ENCODE measurements around the gene PGBD2.
"Not testable (repeated sequence)": the region's sequence is repeated elsewhere in the genome, so short reads cannot be mapped to it uniquely, and the experiment has no call there.

Gene PGBD2

DNA sequence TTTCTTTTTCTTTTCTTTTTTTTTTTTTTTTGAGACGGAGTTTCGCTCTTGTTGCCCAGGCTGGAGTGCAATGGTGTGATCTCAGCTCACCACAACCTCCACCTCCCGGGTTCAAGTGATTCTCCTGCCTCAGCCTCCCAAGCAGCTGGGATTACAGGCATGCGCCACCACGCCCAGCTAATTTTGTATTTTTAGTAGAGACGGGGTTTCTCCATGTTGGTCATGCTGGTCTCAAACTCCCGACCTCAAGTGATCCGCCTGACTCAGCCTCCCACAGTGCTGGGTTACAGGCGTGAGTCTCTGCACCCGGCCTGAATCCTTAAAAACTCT, 16.2 kb upstream of the PGBD2 start:
- not testable (repeated sequence) for DNase-seq

DNA sequence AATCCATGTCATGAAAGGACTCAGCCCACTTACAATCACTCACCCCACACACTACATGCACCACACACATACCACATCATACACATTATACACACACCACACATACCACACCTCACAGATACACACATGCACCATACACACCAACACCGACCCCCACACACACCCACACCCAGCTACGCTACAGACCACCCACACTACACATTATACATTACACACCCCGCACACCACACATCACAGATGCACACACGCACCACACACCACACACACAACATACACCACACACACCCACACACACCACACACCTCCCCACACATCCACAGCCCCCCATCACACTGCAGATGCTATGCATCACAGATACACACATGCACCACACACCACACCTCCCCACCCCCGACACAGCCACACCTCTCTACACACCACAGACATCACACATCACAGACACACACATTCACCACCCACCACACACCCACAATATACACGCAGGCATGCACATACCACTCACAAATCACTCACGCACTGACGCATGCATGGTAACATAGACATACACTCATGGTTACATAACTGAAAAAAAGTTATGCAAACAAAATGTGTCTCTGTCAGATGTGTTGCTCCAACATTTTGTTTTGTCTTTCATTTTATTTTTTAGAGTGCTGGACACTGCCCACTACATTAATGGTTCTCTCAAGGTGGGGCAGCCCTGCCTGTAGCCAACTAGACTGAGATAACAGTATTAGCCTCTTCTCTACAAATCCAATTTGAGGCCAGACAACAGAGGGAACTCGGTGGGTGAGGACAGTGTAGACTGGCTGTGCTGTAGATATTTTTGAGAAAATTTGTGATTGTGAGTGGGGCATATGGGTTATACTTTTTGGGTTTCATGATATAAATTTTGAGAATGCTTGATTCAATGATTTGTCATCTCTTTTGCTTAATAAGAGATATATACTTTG, 15.2 kb upstream of the PGBD2 start:
- no peak for DNase-seq

DNA sequence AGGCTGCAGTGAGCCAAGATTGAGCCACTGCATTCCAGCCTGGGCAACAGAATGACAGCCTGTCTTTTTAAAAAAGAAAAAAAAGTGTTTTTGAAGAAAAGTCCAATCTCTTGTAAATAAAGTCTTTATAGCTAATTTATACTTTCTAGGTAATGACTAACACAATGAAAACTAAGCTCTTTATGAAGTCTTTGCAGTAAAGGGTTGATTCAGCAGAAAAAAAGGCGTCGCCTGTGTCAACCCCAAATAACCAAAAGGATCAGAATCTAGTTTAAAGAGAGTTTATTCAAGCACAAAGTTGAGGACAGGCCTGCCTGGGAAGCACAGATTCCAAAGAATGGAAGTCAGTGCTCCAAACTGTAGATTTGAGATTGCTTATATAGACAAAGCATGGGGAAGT, 14.3 kb upstream of the PGBD2 start:
- DNase-seq, result no peak

DNA sequence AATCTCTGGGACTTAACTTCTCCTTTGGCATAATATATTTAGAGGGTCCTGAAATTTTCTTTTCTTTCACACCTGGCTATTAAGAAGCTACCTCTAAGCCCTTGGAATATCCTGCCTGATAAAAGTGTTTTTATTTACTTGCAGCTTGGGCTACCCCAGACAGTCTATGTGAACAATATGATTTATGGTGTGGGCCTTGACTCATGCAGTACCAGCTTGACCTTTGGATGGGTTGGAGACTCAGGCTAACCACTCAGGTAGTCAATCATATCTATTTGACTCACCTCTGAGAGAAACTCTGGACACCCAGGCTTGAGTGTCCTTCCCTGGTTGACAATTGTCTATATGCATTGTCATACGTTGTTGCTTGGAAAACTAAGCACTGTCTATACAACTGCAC, 13.4 kb upstream of the PGBD2 start:
- no peak for DNase-seq

DNA sequence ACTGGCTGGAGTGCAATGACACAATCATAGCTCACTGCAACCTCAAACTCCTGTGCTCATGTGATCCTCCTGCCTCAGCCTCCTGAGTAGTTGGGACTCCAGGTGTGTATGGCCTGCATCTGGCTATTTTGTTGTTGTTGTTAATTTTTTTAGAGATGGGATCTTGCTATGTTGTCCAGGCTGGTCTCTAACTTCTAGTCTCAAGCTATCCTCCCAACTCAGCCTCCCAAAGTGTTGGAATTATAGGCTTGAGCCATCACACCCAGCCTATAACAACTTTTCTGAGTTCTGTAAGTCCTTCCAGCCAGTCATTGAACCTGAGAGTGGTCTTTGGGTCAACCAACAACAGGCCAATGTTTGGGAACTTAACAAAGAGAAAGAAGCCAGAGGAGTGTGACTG, 11.2 kb upstream of the PGBD2 start:
- no peak for DNase-seq

DNA sequence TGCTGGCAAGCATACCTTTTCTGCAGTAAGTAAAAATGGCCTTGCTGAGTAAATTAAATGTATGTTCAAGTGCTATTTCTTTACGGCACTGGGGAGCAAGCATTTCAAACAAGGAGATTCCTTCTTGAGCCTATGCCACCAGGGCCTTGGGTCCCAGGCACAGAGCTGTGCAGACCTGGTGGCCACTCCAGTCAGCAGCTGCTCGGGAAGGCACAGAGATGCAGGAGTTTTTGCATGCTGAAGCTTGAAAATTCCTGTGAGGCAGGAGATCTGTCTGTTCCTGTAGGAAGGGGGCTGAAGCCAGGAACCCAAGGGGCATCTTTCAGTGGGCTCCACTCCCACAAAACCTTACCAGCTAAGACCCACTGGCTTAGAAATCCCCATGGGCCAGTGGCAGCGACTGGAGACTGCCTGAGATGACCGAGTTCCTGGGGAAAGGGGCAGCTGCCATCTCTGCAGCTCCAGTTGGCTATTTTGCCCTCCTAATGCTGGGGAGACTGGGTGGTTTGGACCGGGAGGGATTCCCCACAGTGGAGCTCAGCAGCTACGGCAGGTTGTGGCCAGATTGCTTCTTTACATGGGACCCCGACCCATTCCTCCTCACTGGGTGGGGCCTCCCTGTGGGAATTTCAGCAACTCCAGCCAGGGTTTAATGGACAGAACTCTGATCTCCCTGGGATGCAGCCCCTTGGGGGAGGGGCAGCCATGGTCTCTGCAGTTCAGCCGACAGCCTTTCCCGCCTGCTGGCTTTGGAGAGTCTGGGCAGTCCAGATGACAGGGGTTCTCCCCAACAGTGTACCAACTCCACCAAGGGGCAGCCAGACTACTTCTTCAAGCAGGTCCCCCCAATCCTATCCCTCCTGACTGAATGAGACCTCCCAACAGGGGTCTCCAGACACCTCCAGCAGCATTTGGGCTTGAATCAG, 8.4 kb upstream of the PGBD2 start:
- DNase-seq, result no peak

DNA sequence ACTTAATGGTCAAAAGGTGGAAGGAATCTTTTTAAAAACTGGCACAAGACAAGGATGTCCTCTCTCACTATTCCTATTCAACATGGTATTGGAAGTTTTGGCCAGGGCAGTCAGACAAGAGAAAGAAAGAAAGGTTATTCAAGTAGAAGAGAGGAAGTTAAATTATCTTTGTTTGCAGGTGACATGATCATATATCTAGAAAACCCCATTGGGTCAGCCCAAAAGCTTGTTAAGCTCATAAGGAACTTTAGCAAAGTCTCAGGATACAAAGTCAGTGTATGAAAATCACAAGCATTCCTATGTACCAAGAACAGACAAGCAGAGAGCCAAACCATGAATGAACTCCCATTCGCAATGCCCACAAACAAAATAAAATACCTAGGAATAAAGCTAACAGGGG, 5.4 kb upstream of the PGBD2 start:
- no peak for DNase-seq

DNA sequence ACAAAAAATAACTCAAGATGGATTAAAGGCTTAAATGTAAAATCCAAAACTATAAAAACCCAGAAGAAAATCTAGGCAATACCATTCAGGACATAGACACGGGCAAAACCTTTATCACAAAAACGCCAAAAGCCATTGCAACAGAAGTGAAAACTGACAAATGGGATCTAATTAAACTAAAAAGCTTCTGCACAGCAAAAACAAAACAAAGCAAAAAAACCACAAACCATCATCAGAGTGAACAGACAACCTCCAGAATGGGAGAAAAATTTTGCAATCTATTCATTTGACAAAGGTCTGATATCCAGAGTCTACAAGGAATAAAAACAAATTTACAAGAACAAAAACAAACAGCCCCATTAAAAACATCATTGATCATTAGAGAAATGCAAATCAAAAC, 4.5 kb upstream of the PGBD2 start:
- no peak for DNase-seq

DNA sequence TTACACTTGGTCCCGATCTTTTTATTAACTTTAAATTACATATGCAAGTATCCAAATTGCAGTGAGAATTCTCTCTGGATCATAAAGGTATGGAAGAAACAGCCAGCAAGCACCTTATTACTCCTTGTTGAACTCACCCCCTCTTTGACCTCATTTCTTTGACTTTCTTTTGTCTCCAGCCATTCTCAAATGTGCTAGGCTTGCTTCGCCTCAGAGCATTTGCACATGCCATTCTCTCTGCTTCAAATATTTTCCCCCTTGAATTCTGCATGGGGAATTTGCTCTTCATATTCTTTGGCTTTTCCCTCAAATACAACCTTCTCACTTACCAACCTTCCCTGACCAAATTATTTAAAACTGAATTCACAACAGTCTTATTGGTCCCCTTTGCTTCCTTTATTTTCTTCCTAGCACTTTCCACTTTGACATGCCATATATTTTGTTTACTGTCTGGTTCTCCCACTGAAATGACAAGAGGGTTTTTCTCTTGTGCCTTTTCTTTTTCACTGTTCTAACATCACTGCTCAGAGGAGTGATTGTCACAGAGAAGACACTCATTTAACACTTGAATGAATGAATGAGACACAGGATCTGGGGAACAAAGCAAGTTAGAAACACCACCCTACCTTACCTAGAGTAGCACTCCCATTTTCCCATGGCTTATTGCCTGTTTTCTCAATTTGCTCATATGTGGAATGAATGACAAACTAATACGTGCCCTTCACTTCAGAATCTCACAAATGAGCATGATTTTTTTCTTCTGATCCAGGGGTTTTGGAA, 1.4 kb upstream of the PGBD2 start:
- DNase-seq, result no peak

DNA sequence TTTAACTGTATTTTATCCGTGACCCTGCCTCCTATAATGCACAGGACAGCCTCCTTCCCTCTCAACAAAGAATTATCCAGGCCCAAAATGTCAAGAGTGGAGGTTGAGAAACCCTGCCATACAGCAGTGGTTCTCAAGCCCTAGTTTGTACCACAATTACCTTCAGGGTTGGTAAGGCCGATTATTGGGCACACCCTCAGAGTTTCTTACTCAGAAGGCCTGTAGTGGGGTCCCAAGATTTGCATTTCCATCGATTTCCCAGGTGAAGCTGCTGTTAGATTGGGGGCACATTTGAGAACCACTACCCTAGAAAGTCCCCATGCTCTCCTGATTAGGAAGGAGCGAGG, 400 bp upstream of the PGBD2 start:
- no peak for DNase-seq

DNA sequence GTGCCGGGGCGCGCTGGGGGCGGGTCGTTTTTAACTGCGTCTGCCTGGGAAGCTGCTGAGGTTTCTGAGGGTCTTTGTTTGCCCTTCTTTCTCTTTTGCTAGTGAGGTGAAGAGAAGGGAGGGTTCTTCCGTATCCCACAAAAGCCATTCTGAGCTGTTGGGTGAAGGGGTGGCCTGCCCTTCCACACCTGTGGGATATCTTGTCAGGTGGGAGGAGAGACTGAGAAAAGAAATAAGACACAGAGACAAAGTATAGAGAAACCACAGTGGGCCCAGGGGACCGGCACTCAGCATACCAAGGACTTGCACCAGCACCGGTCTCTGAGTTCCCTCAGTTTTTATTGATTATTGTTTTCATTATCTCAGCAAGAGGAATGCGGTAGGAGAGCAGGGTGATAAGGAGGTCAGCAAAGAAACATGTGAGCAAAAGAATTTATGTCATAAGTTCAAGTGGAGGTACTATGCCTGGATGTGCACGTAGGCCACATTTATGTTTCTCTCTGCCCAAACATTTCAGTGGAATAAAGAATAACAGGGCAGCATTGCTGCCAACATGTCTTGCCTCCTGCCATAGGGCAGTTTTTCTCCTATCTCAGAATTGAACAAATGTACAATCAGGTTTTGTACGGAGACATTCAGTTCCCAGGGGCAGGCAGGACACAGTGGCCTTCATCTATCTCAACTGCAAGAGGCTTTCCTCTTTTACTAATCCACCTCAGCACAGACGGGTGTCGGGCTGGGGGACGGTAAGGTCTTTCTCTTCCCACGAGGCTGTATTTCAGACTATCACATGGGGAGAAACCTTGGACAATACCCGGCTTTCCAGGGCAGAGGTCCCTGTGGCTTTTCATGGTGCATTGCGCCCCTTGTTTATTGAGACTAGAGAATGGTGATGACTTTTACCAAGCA, 972 bp downstream of the PGBD2 start:
- DNase-seq, result no peak

DNA sequence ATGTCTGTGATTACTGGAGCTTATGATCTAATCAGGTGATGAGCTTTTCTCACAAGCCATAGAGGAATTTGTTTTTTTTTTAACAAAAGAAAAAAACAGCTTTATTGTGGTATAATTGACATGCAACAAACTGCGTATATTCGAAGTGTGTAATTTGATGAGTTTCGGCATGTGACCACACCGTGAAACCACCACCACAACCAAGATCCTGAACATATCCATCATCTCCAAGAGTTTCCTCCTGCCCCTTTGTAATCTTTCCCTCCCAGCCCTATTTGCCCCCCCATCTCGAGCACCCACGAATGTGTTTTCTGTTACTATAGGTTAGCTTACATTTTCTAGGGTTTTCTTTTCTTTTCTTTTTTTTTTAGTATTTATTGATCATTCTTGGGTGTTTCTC, 4.7 kb downstream of the PGBD2 start:
- DNase-seq, result no peak

DNA sequence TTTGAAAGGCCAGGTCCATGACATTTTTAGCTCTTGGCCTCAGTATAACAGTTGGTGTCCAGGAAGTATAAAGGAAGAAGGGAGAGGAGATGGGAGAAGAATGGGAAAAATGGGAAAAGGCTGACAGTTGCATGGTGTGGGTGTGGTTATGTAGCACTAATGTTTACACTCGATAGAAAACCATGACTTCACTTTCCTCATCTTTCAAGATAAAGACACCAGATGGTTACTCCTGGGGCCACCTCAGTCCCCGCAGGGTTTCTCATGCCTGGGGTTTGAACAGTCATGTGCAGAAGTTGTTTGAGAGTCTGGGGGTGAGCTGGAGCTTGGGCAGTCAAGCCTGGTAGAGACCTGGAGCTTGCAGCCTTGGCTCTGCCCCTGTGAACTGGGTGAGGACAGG, 7.9 kb downstream of the PGBD2 start:
- DNase-seq, result no peak

DNA sequence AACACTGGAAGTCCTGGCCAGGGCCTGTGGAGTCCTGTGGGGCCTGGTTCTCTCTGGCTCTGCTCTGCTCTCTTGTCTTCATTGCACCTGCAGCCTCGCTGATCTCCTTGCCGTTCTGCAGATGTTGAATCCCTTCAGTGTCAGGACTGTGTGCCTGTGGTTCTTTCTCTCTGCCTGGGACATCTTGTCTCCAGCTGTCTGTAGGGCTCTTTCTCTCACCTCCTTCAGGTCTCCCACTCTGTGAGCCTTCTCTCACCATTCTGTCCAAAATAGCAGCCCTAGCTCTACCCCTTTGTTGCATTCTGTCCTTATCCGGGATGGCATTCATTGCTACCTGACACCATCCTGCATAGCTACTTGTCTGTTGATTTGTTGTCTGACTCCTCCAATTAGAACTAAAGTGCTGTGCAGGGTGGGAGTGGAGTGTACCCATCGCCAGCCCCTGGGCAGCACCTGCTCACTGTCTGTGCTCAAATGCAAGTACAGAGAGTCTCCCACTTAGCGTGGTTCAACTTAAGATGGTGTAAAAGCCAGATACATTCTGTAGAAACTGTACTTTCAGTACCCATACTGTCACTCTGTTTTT, 8.9 kb downstream of the PGBD2 start:
- DNase-seq, result no peak

DNA sequence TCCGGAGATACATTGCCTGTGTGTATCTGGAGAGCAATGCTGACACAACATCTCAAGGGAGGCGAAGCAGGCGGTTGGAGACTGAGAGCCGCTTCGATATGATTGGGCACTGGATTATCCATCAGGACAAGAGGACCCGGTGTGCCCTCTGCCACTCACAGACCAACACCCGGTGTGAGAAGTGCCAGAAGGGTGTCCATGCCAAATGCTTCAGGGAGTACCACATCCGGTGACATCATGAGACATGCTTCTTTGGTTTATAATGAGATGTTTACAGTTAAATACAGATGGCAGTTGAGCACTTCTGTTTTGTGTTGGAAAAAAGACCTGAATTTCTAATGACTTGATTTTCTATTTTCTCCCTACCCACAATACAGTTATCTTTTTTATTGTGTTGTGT, 12.1 kb downstream of the PGBD2 start:
- no peak for DNase-seq

DNA sequence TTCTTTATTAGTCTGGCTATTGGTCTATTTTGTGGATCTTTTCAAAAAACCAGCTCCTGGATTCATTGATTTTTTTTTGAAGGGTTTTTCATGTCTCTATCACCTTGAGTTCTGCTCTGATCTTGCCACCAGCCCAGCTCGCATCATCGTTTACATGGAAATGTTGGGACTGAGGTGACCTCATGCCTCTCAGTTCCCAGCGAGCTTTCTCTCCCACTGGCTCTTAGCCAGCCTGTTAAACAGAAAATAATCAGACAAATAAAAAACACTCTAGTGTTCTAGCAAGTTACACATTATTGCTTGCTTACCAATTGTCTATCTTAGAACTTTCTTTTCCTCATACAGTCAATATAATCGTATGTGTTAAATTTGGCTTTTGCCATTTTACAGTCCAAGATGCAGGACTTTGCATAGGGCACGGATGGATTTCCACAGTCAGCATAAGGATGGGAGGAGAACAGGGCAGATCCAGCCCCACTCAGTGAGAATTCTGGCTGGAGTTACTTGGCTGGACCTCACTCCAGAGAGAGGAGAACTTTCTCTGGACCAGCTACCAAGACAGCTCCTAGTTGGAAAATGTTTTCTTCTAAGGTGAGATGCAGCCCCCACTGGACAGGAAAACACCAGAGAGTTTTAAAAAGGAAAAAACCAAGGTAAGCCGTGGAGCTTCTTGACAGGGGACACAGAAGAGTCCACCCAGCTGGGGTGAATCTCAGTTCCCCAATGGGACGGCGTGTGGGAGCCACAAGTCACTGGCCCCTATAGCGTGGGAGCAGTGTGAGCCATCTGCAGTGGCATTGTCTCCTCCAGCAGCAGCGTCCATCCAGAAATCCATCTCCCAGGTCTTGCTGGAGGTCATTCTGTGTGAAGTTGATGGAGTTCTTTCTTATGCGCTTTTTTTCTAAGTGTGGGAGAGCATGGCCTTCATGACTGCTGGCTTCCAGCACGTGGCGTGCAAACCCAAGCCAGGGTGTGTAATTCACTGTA, 17.6 kb downstream of the PGBD2 start:
- no peak for DNase-seq

DNA sequence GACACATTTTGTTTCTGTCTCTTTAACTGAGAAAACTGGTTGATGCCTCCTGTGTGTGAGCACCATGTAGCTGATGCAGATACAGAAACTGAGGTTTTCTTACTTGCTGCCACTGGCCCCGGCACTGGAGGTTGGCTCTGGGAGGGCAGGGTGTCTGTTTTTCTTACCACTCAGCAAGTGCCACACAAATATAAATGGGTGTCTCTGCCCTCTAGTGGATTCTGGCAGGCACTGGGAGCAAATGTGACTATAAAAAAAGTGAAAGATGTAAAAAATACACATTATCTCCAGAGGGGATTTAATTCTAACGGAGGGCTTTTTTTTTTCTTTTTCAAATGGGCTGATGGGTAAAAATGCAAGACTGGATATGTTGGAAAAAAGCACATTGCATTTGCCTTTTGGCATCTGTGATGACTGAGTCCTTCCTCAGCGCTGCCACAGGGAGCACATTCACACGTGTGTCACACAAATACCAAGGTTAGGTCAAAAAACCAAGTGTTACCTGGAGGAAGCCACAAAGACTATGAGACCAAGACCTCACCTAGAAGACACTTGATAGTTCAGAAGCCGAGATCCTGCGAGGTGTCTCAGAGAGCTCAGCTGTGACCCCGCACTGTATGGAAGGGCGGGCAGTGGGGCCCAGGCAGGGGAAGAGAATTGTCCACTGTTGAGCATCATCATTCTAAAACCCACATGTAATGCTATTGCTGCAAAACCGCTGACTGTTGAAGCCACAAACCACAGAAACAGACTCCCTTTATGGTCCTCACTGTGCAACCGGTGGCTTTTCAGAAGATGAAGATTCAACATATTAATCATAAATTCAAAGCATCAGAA, 18.9 kb downstream of the PGBD2 start:
- DNase-seq, result peak; percentile 69

DNA sequence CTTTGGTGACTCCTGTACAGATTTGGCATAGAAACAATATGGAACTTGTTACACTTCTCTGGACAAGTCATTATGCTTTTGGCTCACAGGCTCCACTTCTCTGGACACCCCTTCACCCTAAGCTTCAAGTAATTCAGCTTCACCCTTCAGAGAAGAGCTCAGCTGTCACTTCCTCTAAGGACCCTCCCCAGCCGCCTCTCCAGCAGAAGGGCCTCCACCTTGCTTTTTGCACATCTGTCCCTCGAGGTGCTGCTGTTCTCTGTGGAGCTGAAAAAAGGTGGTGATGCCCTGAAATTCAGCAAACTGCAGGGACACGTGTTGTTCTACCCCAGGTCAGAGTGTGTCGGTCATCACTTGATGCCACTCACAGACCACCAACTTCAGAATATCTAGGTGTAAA, 19.8 kb downstream of the PGBD2 start:
- DNase-seq, result not testable (repeated sequence)

DNA sequence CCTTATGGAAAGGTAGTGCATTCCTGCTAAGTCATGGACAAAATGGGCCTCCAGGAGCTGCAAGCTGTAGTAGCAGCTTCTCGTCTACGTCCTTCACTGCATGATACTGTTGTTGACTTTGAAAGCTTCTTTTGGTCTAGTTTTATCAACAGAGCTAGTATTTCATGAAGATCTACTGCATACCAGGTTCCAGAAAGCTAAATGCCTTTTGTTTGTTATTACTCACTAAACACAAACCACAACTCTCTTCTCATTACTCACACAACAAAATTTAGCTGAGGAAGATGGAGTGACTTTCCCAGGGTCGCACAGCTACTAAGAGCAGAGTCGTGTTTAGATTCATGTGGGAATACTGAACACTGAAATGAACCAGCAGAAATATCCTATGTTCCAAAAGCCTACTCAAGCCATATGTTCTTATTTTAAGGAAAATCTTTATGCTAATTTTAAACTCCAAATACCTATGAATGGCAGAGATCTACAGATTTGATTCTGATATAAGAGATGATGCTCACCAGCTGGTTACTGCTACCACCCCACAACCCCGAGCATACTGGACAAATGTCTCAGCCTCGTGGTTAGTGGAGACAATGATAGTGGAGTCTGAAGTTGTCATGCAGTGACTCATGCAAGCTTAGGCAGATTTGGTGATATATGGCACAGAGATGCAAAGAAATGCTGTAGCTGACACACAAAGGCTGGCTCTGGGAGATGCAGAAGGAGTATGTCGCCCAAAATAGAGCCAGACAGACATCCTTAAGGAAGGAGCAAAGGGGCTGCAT, 20.6 kb downstream of the PGBD2 start:
- no peak for DNase-seq

Data from activated CD8-positive, alpha-beta memory T cell treated with anti-CD3 and anti-CD28 coated beads for 24 hours (primary cell).